DMS153 treated with DMSO at 0.1 percent for 48 hours (cell line): ENCODE data around the gene RBM8A.

Experiments used
- DNase-seq: peaks from one replicate; lab custom pipeline; 2025; ENCODE audit not compliant: unreplicated experiment; lab: John Stamatoyannopoulos, UW

The RBM8A gene

DNA sequence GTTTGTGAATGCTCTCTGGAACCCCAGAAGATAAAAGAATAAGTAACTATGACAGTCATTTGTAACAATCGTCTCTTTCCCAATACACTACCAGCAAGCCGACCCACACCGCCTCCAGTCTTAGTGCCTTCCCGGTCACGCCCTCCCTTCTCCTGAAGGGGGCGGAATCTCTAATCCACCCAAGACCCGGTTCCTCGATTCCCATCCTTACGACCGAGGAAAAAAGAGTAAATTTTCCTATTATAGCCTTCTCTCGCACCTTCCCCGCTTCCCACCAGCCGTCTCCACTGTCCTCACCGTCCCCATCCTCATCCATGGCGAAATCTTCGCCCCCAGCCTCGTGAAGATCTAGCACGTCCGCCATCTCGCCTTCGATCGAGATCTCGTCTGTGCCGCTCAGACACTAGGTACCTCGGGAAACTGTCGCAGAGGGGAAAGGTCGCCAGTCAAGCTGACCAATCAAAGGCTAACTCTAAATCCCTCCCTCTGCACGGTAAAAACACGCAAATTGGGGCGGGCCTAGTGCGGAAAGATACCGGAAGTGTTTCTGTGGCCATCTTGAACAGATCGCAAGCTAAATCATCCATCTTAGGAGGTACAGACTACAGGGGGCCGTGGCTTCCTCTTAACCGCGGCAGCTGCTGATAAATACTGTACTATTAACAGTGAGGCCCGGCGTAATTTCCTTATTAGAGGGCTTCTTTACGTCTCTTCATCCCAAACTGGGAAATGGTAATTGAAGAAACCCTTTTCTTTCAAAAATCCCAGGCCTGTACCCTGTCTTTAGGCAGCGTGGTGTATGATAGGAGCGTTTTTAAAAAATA lies at the start of gene RBM8A:
Gene RBM8A (minus strand): TSS at position 422 of the 824 bp plus-strand sequence. CDS start 58 bp downstream, at position 364.
- DNase-seq: peak; percentile 99

DNA sequence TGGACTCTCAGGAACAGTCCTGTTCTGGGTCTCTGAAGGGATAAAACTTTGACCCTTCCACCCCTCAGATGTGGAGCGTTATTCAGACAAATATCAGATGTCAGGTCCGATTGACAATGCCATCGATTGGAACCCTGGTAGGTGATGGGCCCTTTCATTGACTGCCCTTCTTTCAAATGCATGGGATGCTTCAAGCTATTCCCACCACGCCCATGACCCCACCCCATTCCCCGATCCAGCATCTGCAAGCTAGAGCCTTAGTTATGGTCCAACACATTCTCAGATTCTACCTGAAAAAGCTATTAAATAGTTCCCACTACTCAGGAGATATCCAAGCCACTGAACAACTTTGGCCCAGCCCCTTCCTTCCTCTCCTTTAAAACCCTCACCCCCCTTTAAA lies 49.7 kb upstream of the RBM8A start:
- no peak for DNase-seq

DNA sequence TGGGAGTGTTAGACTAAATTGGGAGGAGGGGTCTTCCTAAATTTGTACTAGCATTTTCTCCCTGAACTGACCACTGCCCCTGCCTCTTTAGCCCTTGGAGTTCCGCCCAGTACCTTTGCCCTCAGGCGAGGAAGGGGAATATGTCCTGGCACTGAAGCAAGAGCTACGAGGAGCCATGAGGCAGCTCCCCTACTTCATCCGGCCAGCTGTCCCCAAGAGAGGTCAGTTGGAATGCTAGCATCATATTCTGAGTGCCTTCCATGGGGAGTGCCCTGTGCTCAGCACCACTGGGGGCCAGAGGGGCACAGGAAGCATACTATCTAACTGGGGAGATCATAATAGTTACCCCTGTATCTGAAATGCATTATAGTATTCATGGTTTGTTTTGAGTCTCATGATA lies 47.9 kb upstream of the RBM8A start:
- DNase-seq: no peak

DNA sequence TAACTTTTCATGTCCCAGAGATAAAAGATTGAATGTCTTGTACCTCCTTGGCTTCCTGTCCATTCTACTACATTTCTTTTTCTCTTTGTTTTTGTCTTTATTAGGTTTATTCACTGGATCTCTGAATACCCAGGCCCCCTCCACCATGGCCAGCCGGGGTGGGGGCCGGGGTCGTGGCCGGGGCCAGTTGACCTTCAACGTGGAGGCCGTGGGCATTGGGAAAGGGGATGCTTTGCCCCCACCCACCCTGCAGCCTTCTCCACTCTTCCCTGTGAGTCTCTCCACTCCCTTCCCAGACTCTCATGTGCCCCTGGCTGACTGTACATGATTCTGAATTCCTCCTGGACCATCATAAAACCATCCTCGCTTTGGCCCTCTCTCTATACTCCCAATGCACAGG lies 47.4 kb upstream of the RBM8A start:
- no peak for DNase-seq

DNA sequence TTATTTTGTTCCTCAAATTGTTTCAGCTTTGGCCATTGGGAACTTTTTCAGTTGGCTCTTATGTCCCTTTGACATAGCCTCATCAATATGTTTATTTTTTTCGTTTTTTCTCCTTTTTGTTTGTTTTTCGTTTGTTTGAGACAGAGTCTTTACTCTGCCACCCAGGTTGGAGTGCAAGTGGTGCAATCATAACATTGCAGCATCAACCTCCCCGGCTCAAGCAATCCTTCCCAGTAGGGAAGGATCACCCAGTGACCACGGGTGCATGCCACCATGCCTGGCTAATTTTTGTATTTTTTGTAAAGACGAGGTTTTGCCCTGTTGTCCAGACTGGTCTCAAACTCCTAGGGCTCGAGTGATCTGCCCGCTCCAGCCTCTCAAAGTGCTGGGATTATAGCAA lies 45.3 kb upstream of the RBM8A start:
- DNase-seq: no peak

DNA sequence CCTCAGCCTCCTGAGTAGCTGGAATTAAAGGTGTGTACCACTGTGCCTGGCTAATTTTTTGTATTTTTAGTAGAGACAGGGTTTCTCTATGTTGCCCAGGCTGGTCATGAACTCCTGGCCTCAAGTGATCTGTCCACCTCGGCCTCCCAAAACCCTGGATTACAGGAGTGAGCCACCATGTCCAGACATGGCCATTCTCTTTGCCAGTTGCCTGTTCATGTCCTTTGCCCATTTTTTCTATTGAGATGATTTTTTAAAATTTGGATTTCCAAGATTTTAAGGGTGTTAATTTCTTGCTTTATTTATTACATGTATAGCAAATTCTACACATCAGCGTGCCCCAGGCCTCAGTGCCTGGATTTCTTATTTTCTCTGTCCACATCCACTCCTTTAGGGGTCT lies 40.0 kb upstream of the RBM8A start:
- DNase-seq: no peak

DNA sequence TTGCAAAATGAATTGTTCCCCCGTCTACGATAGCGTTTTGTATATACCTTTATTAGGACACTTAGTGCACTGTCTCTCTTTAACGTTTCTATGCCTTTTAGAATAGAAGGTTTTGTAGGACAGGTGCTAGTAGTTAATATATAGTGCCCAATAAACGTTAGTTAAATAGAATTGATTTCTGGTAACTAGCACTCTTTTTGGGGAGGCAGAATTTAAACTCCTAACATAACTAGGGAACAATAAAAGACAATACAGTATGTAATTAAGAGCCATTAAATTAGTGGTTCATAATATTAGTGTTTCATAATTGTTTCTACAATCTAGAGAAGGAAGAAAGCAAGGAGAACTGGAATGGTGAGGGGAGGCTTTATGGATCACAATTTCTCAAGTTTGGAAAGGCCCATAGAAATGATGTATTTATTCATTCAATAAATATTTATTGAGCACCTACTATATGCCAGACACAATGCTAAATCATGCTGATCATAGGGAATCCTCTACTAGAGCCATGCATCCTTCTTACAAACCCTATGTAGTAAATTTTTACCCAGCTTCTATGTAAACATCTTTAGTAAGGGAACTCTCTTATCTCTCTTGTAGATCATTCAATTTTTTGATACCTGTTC lies 37.9 kb upstream of the RBM8A start:
- DNase-seq: no peak

DNA sequence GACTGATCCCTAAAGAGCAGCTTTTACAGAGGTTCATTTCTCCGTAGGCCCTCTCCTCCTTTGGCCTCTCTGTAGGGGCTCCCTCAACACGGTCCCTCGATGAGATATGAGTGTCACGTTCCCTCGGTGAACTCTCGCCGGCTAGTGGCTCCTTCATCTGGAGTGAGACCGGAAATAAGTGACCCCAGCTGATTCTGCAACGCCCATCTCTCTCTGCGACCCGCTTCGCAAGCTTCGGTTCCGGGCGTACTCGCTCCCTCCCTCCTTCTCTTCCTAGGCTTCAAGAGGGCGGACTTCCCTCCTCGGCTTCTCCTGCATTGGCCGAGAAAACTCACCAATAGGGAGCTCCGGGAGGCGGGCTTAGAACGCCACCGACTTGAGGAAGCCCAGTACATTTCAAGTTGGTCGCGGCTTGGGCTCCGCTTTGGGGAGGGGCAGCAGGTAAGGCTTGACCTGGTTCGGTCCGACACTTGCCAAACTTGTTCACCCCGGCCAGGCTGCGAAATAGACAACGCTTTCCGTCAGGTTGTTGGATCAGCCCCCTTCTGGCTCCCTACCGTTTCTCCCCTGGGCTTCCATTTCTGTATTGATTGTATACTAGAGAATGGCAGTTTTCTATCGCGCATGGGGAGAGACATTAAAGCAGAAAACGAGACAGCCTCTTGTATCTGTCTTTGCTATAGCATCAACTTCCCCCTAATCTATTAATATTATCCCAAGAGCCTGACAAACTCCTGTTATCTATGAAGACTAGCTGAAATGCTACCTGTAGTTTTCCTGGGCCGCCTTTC lies 37.2 kb upstream of the RBM8A start, which contains the start of the genes ANKRD34A and POLR3GL:
Gene ANKRD34A (minus strand): TSS at position 248 of the 791 bp plus-strand sequence. CDS start 2,816 bp downstream, outside the sequence.
Gene POLR3GL (plus strand): TSS at position 363 of the 791 bp plus-strand sequence. CDS start 10,176 bp downstream, outside the sequence.
- peak; percentile 91 for DNase-seq

DNA sequence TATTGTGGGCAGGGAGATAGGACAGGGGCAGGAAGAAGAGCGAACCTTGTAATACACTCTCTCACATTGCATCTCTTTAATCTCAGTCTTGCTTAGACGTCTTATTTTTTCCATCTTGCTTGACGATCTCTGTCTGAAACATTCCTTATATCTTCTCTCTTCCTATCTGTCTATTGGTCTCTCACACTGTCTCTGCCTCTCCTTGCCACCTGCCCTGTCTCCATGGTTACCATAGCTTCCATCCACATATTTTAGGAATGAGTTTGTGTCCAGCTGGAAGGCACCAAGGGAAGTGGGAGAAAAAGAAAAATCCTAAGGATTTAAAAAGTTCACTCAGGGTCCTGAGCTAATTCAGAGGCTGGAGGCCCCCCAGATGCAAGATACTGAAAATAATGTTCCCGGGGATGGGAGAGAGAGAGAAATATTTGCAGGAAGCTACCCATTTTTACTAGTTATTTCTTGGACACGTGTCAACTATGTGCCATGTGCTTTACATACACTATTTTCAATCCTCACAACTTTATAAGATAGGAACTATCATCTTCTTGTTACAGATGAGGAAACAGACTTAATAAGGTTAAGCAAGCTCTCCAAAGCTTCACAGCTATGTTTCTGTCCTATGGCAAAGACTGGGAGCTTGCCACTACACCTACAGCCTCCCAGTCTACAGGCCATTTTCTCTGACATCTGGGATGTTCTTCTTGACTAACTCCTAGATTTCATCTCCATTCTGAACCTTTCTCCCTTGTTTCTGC lies 36.2 kb upstream of the RBM8A start:
- DNase-seq: no peak

DNA sequence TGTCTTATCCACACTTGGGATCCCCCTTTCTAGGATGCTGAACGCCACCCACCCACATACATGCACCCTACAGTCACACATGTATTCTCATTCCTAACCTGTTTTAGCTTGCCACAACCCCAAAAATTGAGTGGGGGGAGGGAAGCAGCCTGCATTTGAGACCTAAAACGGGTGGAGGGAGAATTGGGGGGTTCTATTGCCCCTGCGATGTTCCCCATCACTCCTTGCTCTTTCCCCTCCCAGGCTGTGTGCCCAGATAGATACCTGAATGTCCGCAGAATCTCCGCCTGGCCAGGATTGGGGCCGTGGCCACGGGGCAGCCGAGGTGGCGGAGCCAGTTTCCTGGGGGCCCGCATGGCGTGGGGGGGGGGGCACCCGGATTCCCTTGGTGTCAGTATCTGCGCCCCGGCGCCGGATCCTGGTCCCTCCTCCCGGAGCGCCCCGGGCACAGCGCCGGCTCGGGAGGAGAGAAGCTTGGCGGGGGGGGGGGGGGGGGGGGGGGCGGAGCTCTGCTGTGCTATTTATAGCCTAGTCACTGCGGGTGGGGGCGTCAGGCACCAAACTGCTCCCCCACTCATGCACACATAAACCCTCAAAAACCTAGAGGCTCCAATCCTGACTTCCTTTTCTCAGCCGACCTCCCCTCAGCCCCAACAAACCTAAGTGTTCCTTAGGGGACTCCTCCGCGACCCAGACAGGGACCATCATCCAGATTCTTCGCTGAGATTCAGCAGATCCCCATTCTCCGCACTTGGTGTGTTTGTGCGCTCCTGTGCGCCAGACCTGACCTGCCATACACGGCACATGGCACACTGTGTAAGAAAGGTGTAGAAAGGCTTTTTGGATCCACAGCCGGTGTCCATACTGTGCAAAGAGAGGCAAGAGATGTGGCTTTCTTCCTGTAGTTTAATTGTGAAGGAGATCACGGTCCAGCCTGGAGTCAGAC lies 35.1 kb upstream of the RBM8A start:
- DNase-seq: no peak

DNA sequence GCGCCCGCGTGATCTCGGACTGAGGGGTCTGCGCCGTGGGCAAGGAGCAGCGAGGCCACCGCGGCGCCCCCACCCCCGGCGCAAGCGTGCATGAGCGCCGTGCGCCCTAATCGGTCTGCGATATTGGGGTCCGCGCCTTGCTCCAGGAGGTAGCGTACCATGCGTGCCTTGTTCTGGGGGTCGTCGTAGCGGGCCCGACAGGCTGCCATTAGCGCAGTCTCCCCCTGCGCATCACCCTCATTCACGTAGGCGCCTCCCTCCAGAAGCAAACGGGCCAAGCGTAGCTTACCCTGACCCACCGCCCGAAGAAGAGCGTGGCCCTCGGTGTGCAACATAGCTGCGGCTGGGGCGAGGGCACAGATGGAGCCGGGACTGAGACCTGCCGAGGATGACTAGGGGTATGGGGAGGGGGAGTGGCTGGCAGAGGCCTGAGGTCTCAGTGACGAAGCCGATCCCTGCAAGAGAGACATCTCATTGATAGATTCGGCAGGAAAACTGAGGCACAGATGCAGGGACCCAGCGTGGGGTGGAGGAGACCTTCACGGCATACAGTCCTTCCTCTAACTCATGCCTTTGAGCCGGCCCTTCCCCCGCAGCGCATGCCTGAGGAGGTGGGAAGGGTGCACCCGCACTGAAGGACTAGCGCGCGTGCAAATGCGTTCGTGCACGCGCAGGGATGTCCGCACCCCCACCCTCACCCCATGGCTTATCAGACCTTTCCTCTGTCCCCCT lies 34.3 kb upstream of the RBM8A start:
- DNase-seq: no peak

DNA sequence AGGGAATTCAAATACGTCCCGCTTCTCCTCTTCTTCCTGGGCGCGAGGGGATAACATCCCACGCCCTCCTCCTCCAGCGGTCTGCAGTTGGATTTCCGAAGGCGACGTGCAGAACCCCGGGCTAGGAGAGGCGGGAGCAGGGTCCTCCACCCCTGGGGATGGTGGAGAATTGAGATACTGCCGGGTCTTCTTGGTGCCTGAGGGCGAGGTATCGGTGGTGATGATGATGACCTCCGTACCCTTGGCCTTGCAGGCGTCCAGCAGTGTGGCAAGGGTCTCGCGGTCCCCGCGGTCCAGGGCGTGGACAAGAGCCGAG lies 33.8 kb upstream of the RBM8A start:
- DNase-seq: no peak

DNA sequence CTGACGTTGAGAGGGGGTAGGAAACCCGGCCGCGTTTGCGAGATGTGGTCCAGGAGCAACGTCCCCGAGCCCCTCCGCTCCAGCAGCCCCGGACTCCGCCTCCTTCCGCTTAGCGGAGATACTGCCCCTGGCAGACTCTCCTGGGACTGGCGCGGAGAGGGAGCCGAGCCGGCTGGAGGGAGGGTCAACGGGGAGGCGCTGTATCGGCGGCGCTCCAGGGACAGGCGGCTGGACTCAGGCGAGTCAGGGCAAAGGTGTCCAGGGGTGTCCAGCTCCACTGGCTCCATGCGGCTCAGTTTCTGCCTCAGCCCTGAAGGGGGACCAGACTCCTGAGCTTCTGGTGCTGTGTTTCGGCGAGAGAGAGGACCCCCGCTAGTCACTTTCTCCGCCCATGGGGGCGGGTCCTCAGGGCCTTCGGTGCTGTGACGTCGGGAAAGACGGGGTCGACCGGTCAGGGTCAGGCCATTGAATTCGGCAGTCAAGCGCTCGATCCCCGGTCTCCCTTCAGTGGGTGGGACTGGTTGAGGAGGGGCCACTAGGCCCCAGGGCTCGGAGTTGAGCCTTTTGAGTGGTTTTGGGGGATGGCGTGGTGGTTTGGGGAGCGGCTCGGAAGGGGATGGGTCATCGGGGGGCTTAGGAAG lies 33.3 kb upstream of the RBM8A start:
- DNase-seq: peak; percentile 75

DNA sequence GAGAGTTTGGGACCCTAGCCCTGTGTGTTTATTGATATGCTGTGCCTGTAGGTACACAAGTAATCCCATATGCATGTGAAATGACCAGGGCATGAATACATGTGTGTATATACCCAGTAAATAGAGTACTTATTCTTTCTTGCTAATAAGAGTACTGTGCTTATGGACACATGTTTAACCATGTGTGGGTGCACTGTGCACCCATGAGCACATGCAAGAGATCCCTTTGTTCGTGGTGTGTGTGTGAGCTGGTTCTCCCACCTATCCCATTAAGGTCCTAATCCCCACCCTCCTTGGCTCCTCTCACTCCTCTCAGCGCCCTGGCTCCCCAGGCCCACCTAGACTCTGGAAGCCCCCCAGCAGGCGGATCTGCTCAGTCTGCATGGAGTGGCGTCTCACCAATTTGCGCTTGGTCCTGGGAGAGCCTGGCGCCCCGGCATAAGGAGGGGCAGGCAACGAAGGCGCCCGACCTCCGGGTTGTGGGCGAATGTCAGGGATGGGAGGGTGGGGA lies 32.7 kb upstream of the RBM8A start:
- DNase-seq: no peak

DNA sequence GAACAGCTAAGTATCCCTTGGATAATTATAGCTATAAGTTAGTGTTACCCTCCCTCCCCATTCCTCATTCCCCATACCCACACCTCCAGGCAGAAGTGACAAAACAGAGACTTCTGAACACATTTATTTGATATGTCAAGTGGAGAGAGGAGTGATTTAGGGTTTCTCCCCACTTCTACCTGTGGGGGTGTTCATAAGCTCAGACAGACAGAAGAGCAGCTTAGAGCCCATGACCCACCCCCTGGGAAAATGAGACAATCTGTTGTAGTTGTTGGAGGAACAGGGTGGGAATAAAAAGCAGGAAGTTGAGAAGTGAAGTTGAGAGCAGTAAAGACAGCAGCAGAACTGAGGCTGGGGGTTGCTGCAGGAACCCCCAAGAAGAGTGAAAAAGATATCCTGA lies 32.0 kb upstream of the RBM8A start:
- no peak for DNase-seq

DNA sequence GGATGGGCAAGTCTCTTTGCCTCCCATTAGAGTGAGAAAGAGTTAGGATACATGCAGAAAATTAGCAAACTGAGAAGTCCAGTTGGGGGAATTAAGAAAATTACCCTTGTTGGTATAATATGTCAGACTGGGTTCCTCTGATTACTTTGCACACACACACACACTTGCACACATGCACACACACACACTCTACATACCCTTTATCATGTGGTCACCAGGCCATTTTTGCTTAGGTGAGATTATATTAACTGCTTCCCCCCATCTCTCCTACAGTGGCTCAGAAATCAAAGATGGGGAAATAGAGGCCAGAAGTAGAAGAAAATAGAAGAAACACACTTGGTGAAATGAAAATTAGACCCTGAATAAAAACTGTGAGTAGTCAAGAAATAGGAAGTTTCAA lies 31.4 kb upstream of the RBM8A start:
- DNase-seq: no peak

DNA sequence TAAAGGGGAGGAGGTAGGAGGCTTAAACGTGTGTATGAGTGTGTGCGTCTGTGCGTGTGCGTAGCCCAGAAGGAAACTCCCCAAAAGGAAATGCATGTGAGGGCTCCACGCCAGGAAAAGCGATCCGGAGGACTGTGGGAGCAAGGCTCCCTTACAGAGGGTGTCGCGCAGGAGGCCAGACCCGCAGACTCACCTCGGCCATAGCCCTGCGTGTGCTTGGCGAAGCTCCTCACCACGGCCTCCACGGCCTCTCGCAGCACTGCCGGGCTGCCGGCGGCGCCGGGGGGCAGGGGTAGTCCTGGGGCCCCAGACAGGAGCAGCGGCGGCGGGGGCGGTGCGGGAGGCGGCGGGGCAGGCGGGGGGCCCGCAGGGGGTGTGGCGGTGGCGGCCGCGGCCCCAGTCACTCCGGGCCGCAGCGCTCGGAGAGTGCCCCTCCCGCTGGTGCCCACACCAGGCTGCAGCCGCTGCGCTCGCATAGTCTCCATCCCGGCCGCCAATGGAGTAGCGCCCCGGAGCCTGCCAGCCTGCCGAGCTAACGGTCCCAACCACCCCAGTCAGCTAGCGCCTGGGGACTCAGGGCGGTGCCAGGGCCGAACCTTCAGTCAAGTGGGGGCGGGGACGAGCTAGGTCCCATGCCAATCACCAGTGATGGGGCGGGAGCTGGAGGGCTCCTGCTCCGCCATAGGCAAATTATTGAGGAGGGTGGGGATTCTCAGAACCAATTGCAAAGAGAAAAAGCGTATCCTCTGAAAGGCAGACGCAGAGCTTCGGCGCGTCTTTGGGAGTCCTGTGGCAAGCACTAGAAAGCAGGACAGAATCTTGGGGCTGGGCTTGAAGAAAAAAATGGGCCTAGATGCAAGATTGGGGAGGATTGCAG lies 30.4 kb upstream of the RBM8A start, which contains the start of gene LIX1L:
Gene LIX1L (minus strand): TSS at position 575 of the 877 bp plus-strand sequence. CDS start 90 bp downstream, at position 485.
- peak; percentile 99 for DNase-seq
